HCT116 (cell line): ENCODE data around the gene TSEN34. TPM values are rescaled to one million over a fixed set of nuclear protein-coding genes. Genes with fewer than 3 reads are reported as not detected.

Source experiments
- ATAC-seq: fragments of 200-7000 bp; cut with Tn5 transposase; 2 replicates; pipeline ENCODE4 v1.9.1; 2020; ENCODE audit warnings: mild to moderate bottlenecking, moderate library complexity
- BruUV-seq: library from RNA; stranded (reverse); fragments of 400-500 nt; replicated peaks from 2 replicates; lab custom pipeline; 2021; lab: Mats Ljungman, UMichigan
- CTCF ChIA-PET: fragments of 300-600 bp; sonication (Branson Sonifier 250); formaldehyde crosslinking; loops from one replicate; lab custom pipeline; 2021; ENCODE audit warnings: antibody characterized with exemption; lab: Charles Lee
- POLR2A ChIA-PET: fragments of 300-600, 350-600 bp; sonication (Branson Sonifier 250); formaldehyde crosslinking; loops from one replicate; lab custom pipeline; 2021; ENCODE audit warnings: antibody characterized with exemption; lab: Charles Lee
- RAD21 ChIA-PET, 2 experiments: fragments of 300-600 bp; sonication (Branson Sonifier 250); formaldehyde crosslinking; loops; one replicate each; lab custom pipeline; 2023; ENCODE audit warnings: low total read pairs in 2 of 2; ENCODE audit not compliant: uncharacterized antibody in 2 of 2, unreplicated experiment in 2 of 2, low non-redundant PET in 1 of 2; lab: Charles Lee
- DNase-seq: peaks from one replicate; pipeline ENCODE4 v3.0.0-alpha.2; 2010; ENCODE audit warnings: low read depth, low spot score
- H2AFZ ChIP-seq: fragments of 200-600 bp; shearing (Covaris generic), sonication (generic); 2 replicates; pipeline ENCODE4 v1.6.1; 2017; ENCODE audit warnings: low read depth, mixed run types, mixed read lengths, antibody characterized with exemption, low read length; ENCODE audit not compliant: poor library complexity, severe bottlenecking
- H3K27ac ChIP-seq: 2 replicates; pipeline ENCODE4 v1.5.1; 2012; ENCODE audit warnings: low read depth, low read length
- H3K27me3 ChIP-seq: fragments of 200-600 bp; sonication (generic); 2 replicates; pipeline ENCODE4 v1.6.1; 2016; ENCODE audit warnings: mixed run types, low read length, mixed read lengths; ENCODE audit not compliant: insufficient read depth
- H3K36me3 ChIP-seq, 2 experiments: fragments of 200-500 bp in 1 of 2; fragments of 200-600 bp in 1 of 2; sonication (Bioruptor generic) in 1 of 2; sonication (generic) in 1 of 2; 2 replicates each; pipeline versions ENCODE4 v1.5.1 to v1.6.1; 2014 to 2016; ENCODE audit warnings: low read length in 2 of 2, inconsistent platforms in 1 of 2, mixed read lengths in 1 of 2, mixed run types in 1 of 2; ENCODE audit not compliant: insufficient read depth in 2 of 2, control insufficient read depth in 1 of 2
- H3K4me1 ChIP-seq, 2 experiments: fragments of 200-600 bp in 1 of 2; sonication (generic) in 1 of 2; 2 replicates each; pipeline versions ENCODE4 v1.5.1 to v1.6.1; 2012 to 2017; ENCODE audit warnings: low read length in 2 of 2, inconsistent platforms in 1 of 2, mild to moderate bottlenecking in 1 of 2, mixed read lengths in 1 of 2, mixed run types in 1 of 2, moderate library complexity in 1 of 2; ENCODE audit not compliant: insufficient read depth in 2 of 2, control insufficient read depth in 1 of 2
- H3K4me2 ChIP-seq: fragments of 200-600 bp; sonication (generic); 2 replicates; pipeline ENCODE4 v1.6.1; 2017; ENCODE audit warnings: mixed run types, low read length, mixed read lengths
- H3K4me3 ChIP-seq, 2 experiments: fragments of 200-600 bp in 1 of 2; sonication (generic) in 1 of 2; replicated peaks in 1 of 2; 2 replicates each; pipeline ENCODE4 v1.5.1; 2011 to 2016; ENCODE audit warnings: low read length in 2 of 2, control low read depth in 1 of 2, low read depth in 1 of 2, mild to moderate bottlenecking in 1 of 2, mixed read lengths in 1 of 2, mixed run types in 1 of 2
- H3K79me2 ChIP-seq: fragments of 200-600 bp; sonication (generic); 2 replicates; pipeline ENCODE4 v1.6.1; 2017; ENCODE audit warnings: mild to moderate bottlenecking, mixed run types, low read length, moderate library complexity, mixed read lengths; ENCODE audit not compliant: insufficient read depth
- H3K9ac ChIP-seq: fragments of 200-600 bp; sonication (generic); 2 replicates; pipeline ENCODE4 v1.6.1; 2016; ENCODE audit warnings: low read length, mixed read lengths
- H3K9me2 ChIP-seq: fragments of 200-600 bp; sonication (generic), shearing (Covaris generic); 2 replicates; pipeline ENCODE4 v1.6.1; 2017; ENCODE audit warnings: mixed run types, mild to moderate bottlenecking, moderate library complexity; ENCODE audit not compliant: insufficient read depth
- H3K9me3 ChIP-seq, 2 experiments: fragments of 200-500 bp in 1 of 2; fragments of 200-600 bp in 1 of 2; sonication (Bioruptor generic) in 1 of 2; sonication (generic) in 1 of 2; 2 replicates each; pipeline ENCODE4 v1.6.1; 2014 to 2017; ENCODE audit warnings: low read length in 2 of 2, mixed read lengths in 2 of 2, inconsistent platforms in 1 of 2, low read depth in 1 of 2, mild to moderate bottlenecking in 1 of 2, mixed run types in 1 of 2, moderate library complexity in 1 of 2; ENCODE audit not compliant: control insufficient read depth in 1 of 2, insufficient read depth in 1 of 2
- H4K20me1 ChIP-seq: fragments of 200-600 bp; sonication (generic), shearing (Covaris generic); 2 replicates; pipeline ENCODE4 v1.6.1; 2017; ENCODE audit warnings: mixed run types, mild to moderate bottlenecking, moderate library complexity; ENCODE audit not compliant: insufficient read depth
- ATF3 ChIP-seq: IDR thresholded peaks from 2 replicates; pipeline ENCODE4 v1.6.1; 2012
- CBX3 ChIP-seq: IDR thresholded peaks from 2 replicates; pipeline ENCODE4 v1.6.1; 2012; ENCODE audit warnings: low read depth
- CEBPB ChIP-seq: IDR thresholded peaks from 2 replicates; pipeline ENCODE4 v1.6.1; 2012; ENCODE audit warnings: low read depth
- CTCF ChIP-seq, 3 experiments: fragments of 200-600 bp in 1 of 3; sonication (generic) in 1 of 3; IDR thresholded peaks in 2 of 3; conservative IDR thresholded peaks in 1 of 3; 2 replicates each; pipeline ENCODE4 v1.5.1; 2012 to 2017; ENCODE audit warnings: low read depth in 2 of 3, low read length in 2 of 3, antibody characterized with exemption in 1 of 3, borderline replicate concordance in 1 of 3, control low read depth in 1 of 3, mild to moderate bottlenecking in 1 of 3, mixed read lengths in 1 of 3, mixed run types in 1 of 3, moderate library complexity in 1 of 3; ENCODE audit not compliant: insufficient read depth in 1 of 3
- EGR1 ChIP-seq: IDR thresholded peaks from 2 replicates; pipeline ENCODE4 v1.6.1; 2012; ENCODE audit warnings: low read depth
- ELF1 ChIP-seq: IDR thresholded peaks from 2 replicates; pipeline ENCODE4 v1.6.1; 2012; ENCODE audit warnings: low read depth, borderline replicate concordance
- EZH2phosphoT487 ChIP-seq: fragments of 200-600 bp; IDR thresholded peaks from 2 replicates; pipeline ENCODE4 v1.6.1; 2018; ENCODE audit warnings: antibody characterized with exemption, borderline replicate concordance
- FOSL1 ChIP-seq: IDR thresholded peaks from 2 replicates; pipeline ENCODE4 v1.6.1; 2012; ENCODE audit warnings: low read depth
- JUND ChIP-seq: IDR thresholded peaks from 2 replicates; pipeline ENCODE4 v1.6.1; 2012
- MAX ChIP-seq: IDR thresholded peaks from 2 replicates; pipeline ENCODE4 v1.6.1; 2012
- POLR2A ChIP-seq: IDR thresholded peaks from 2 replicates; pipeline ENCODE4 v1.7.0; 2011; ENCODE audit warnings: borderline replicate concordance; ENCODE audit not compliant: insufficient read depth, insufficient read length; ENCODE audit errors: extremely low read depth
- POLR2AphosphoS5 ChIP-seq: IDR thresholded peaks from 2 replicates; pipeline ENCODE4 v1.6.1; 2011; ENCODE audit warnings: mild to moderate bottlenecking, low read depth, low read length, moderate library complexity
- REST ChIP-seq: IDR thresholded peaks from 2 replicates; pipeline ENCODE4 v1.6.1; 2012; ENCODE audit warnings: low read depth
- SIN3A ChIP-seq: IDR thresholded peaks from 2 replicates; pipeline ENCODE4 v1.6.1; 2012; ENCODE audit warnings: low read depth
- SP1 ChIP-seq: IDR thresholded peaks from 2 replicates; pipeline ENCODE4 v1.6.1; 2012; ENCODE audit warnings: low read depth
- SRF ChIP-seq: IDR thresholded peaks from 2 replicates; pipeline ENCODE4 v1.6.1; 2012; ENCODE audit warnings: low read depth
- TCF7L2 ChIP-seq: IDR thresholded peaks from 2 replicates; pipeline ENCODE4 v1.7.0; 2011; ENCODE audit warnings: borderline replicate concordance, inconsistent platforms; ENCODE audit not compliant: insufficient read depth, insufficient read length; ENCODE audit errors: extremely low read depth
- ZBTB33 ChIP-seq: IDR thresholded peaks from 2 replicates; pipeline ENCODE4 v1.6.1; 2011; ENCODE audit warnings: mild to moderate bottlenecking, low read length, moderate library complexity; ENCODE audit not compliant: insufficient replicate concordance; ENCODE audit errors: extremely low read depth
- ZNF274 ChIP-seq: fragments of 200-500 bp; sonication (Bioruptor generic); IDR thresholded peaks from 2 replicates; pipeline ENCODE4 v1.6.1; 2014; ENCODE audit warnings: mild to moderate bottlenecking, low read depth, low read length, inconsistent platforms
- intact Hi-C: fragments of 100-400 bp; cut with micrococcal nuclease; formaldehyde crosslinking; loops from 2 replicates; pipeline ENCODE4 v1.10.0; 2022
- total RNA-seq: library from RNA; stranded (reverse); gene quantifications from one replicate; pipeline ENCODE4 v1.2.1, GENCODE V29; 2021; ENCODE audit not compliant: unreplicated experiment

The TSEN34 gene
- total RNA-seq, 1 experiment from 2014 or later, result 99.9 TPM

GRCh38 chr19:54173359-54173699 is 17.8 kb upstream of the TSEN34 start:
- RAD21 ChIA-PET, result interaction anchor here in 1 of 2 experiments (0.6 kb wide), 1 partner anchor 59 kb away, joined by 3 read pairs; no protein-coding TSS in a partner anchor
- DNase-seq, result no peak
- BruUV-seq, result TSS peak; percentile 32

More at GRCh38 chr19:54173359-54173699, 17.8 kb upstream of the TSEN34 start:
- ChIA-PET POLR2A (interaction anchor here (0.9 to 2.0 kb wide), 4 partner anchors 13 to 36 kb away, joined by 3 to 29 read pairs (median 11); partner anchors contain the start of genes CNOT3, MBOAT7 and RPS9), CTCF (interaction anchor here (0.6 to 2.6 kb wide), 6 partner anchors 9 to 52 kb away, joined by 3 to 22 read pairs (median 4); partner anchors contain the start of genes CNOT3, LENG1 and MBOAT7)
- peak overlapping the region; percentile 94 for H3K4me2 ChIP-seq
- peak overlapping the region; percentile 69 to 85; a peak in 3 of 4 replicates for H3K4me3 ChIP-seq
- H3K27ac ChIP-seq, result peak overlapping the region; percentile 86
- no peaks in the 10 kb centered on the region for H3K9me3 ChIP-seq
- TF ChIP-seq ZNF274, result no peak
- TF ChIP-seq ELF1, result no peak
- no peak for TF ChIP-seq FOSL1
- no peak for TF ChIP-seq POLR2A
- no peak for TF ChIP-seq EGR1
- no peak for TF ChIP-seq CEBPB
- TF ChIP-seq ATF3, result no peak
- TF ChIP-seq SP1, result no peak
- no peak for TF ChIP-seq CTCF (IDR thresholded peaks at IDR 0.05 in 2 of 3, conservative IDR thresholded peaks at IDR 0.05 in 1 of 3; ENCODE audit: borderline replicate concordance in 1 of 3, insufficient read depth in 1 of 3, low read depth in 2 of 3, low read length in 2 of 3)
- TF ChIP-seq REST, result no peak
- TF ChIP-seq SIN3A, result no peak
- no peak for TF ChIP-seq ZBTB33
- TF ChIP-seq JUND, result no peak
- TF ChIP-seq CBX3, result no peak
- no peak for TF ChIP-seq TCF7L2
- TF ChIP-seq EZH2phosphoT487, result no peak
- TF ChIP-seq POLR2AphosphoS5, result no peak
- TF ChIP-seq SRF, result no peak
- TF ChIP-seq MAX, result no peak
- no peaks in the 10 kb centered on the region for H3K27me3 ChIP-seq
- ATAC-seq, result no peak
- H3K9ac ChIP-seq, result no peak overlapping the region
- peaks cover 8 to 21% of the 10 kb centered on the region in 2 experiments; a peak in 3 of 4 replicates for H3K4me1 ChIP-seq
- intact Hi-C loops, result loop anchor here (2.0 kb wide), 1 partner anchor 57 kb away; no protein-coding TSS in a partner anchor
- H3K36me3 ChIP-seq, result peaks cover 5 to 8% of the 10 kb centered on the region in 2 experiments; a peak in 2 of 4 replicates
- H4K20me1 ChIP-seq, result no peaks in the 10 kb centered on the region
- no peak overlapping the region for H2AFZ ChIP-seq
- H3K79me2 ChIP-seq, result 0 out of 2 replicates have a peak, but pooled peaks cover 3% of the 10 kb centered on the region
- H3K9me2 ChIP-seq, result no peaks in the 10 kb centered on the region
